KMS-11 (cell line): ENCODE measurements around the gene LAMB4.
A peak's percentile ranks its signal among the peaks of the same experiment; 100 is the strongest.

ENCODE experiments used
- H2AFZ ChIP-seq: fragments of 200-600 bp; sonication (generic); 2 replicates; pipeline ENCODE4 v1.6.1; 2016; ENCODE audit warnings: antibody characterized with exemption, mixed run types, low read depth
- H3K27ac ChIP-seq: fragments of 200-600 bp; sonication (generic); 2 replicates; pipeline ENCODE4 v1.6.1; 2016; ENCODE audit warnings: mild to moderate bottlenecking, mixed run types
- H3K27me3 ChIP-seq: fragments of 200-600 bp; sonication (generic); 2 replicates; pipeline ENCODE4 v1.6.1; 2017; ENCODE audit warnings: mild to moderate bottlenecking, low read depth, mixed run types, moderate library complexity; ENCODE audit not compliant: insufficient read depth
- H3K36me3 ChIP-seq: fragments of 200-600 bp; sonication (generic); 2 replicates; pipeline ENCODE4 v1.6.1; 2017; ENCODE audit warnings: mild to moderate bottlenecking, mixed run types; ENCODE audit not compliant: insufficient read depth
- H3K4me1 ChIP-seq: fragments of 200-600 bp; sonication (generic); 2 replicates; pipeline ENCODE4 v1.6.1; 2016; ENCODE audit warnings: mild to moderate bottlenecking, low read depth, mixed run types; ENCODE audit not compliant: poor library complexity, severe bottlenecking
- H3K4me2 ChIP-seq: fragments of 200-600 bp; sonication (generic); 2 replicates; pipeline ENCODE4 v1.7.0; 2016; ENCODE audit warnings: mild to moderate bottlenecking, mixed run types
- H3K4me3 ChIP-seq: fragments of 200-600 bp; sonication (generic); IDR thresholded peaks from 2 replicates; pipeline ENCODE4 v1.6.1; 2017; ENCODE audit warnings: low read depth, low read length, mixed read lengths; ENCODE audit not compliant: insufficient read depth
- H3K79me2 ChIP-seq: fragments of 200-600 bp; sonication (generic); 2 replicates; pipeline ENCODE4 v1.6.1; 2016; ENCODE audit warnings: low read depth, mixed run types; ENCODE audit not compliant: insufficient read depth
- H3K9ac ChIP-seq: fragments of 200-600 bp; sonication (generic); 2 replicates; pipeline ENCODE4 v1.6.1; 2016; ENCODE audit warnings: mild to moderate bottlenecking, mixed run types
- H4K20me1 ChIP-seq: fragments of 200-600 bp; sonication (generic); 2 replicates; pipeline ENCODE4 v1.6.1; 2016; ENCODE audit warnings: mild to moderate bottlenecking, mixed run types; ENCODE audit not compliant: insufficient read depth
- TF ChIP-seq, protein P1 (sequence below): fragments of 200-600 bp; sonication (generic); conservative IDR thresholded peaks from 2 replicates; pipeline ENCODE4 v1.6.1; 2017; ENCODE audit warnings: low read depth, mild to moderate bottlenecking, antibody characterized with exemption, low read length, moderate library complexity, mixed read lengths

The LAMB4 gene

DNA sequence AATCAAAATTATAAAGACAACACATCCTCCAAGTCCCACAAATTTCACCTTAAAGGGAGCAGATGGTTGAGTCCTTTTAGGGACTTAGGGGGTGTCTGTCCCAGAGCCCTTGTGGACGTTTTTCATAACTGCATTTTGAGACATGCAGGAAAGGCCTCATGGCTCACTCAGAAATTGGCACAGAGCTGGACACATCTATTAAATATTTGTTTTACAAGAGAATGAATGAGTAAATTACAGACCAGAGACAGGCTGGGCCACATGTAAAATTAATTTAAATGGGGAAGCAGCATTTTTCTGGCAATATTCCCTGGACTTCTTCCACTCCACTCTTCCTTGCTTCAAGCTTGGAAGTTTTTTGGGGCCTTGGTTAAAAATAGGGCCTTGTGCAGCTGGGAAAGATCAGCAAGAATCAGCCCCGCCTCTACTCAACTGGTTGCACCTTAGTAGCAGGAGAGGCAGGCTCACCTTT is 147.2 kb downstream of the LAMB4 start:
- no peaks in the 10 kb centered on the region for H3K27me3 ChIP-seq
- H3K4me1 ChIP-seq: no peaks in the 10 kb centered on the region
- no peak overlapping the region for H3K9ac ChIP-seq
- H3K4me2 ChIP-seq: no peak overlapping the region
- no peaks in the 10 kb centered on the region for H4K20me1 ChIP-seq
- no peaks in the 10 kb centered on the region for H3K36me3 ChIP-seq
- TF ChIP-seq, protein P1, sequence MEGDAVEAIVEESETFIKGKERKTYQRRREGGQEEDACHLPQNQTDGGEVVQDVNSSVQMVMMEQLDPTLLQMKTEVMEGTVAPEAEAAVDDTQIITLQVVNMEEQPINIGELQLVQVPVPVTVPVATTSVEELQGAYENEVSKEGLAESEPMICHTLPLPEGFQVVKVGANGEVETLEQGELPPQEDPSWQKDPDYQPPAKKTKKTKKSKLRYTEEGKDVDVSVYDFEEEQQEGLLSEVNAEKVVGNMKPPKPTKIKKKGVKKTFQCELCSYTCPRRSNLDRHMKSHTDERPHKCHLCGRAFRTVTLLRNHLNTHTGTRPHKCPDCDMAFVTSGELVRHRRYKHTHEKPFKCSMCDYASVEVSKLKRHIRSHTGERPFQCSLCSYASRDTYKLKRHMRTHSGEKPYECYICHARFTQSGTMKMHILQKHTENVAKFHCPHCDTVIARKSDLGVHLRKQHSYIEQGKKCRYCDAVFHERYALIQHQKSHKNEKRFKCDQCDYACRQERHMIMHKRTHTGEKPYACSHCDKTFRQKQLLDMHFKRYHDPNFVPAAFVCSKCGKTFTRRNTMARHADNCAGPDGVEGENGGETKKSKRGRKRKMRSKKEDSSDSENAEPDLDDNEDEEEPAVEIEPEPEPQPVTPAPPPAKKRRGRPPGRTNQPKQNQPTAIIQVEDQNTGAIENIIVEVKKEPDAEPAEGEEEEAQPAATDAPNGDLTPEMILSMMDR: 0 out of 2 replicates have a peak, but pooled peaks have one; percentile 5
- no peak overlapping the region for H2AFZ ChIP-seq
- H3K4me3 ChIP-seq: no peak overlapping the region
- no peaks in the 10 kb centered on the region for H3K79me2 ChIP-seq
- no peak overlapping the region for H3K27ac ChIP-seq

DNA sequence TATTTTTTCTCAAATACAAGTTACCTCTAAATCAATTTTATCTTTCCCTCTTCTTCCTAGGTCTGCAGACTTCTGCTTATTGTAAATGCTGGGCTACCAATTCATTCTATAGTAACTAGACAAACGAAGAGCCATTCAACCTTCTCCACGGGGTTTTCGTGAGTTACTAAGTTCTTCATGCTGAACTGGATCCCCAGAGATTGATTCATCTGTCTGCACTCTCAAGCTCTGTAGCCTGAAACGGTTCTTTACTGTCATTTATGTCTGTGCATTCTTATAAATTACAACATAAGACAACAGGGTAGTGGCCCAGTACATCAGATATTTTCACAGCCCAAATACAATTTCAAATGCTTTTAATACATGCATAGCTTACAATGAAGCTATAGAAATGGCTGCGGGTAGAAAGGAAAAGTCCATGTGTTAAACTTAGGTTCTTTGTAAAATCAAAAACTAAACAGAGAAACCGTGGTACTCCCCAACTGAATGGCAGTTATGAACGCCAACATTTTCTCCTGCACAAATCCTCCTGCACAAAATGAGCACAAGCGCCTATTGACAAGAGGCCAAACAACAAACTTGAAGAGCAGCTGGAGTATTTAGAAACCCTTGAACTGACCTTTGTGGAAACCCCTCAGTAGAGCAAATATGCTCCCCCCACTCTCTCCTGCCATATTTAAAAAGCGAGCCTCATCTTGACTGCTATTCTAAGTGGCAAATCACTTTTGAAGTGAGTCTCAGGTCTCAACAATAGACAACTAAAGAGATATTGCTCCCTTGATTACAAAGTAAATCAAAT is 147.9 kb downstream of the LAMB4 start:
- Histone ChIP-seq H3K4me2 (no peak overlapping the region), H3K27me3 (no peaks in the 10 kb centered on the region), H3K79me2 (no peaks in the 10 kb centered on the region), H3K27ac (no peak overlapping the region), H3K36me3 (no peaks in the 10 kb centered on the region), H3K9ac (no peak overlapping the region), H4K20me1 (no peaks in the 10 kb centered on the region), H2AFZ (no peak overlapping the region), H3K4me1 (no peaks in the 10 kb centered on the region), H3K4me3 (no peak overlapping the region)
- TF ChIP-seq, protein P1: no peak

DNA sequence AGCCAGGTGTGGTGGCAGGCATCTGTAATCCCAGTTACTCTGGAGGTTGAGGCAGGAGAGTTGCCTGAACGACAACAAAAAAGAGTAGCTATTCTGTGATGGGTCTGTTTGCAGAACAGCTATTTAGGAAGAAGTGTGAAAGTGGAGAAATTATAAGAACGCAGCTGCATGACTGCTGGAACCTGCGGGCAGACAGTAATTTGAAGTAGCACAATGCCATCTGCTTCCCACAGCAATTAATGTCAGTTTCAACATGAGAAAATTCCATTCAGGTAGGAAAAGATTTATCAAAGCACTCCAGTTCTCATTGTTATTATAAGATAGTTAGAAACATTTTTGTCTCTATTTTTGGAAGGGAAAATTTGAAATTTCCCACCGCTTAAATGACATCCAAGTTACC is 148.7 kb downstream of the LAMB4 start:
- TF ChIP-seq, protein P1: no peak
- H3K36me3 ChIP-seq: no peaks in the 10 kb centered on the region
- no peak overlapping the region for H3K4me2 ChIP-seq
- H2AFZ ChIP-seq: no peak overlapping the region
- H4K20me1 ChIP-seq: no peaks in the 10 kb centered on the region
- no peaks in the 10 kb centered on the region for H3K4me1 ChIP-seq
- no peaks in the 10 kb centered on the region for H3K79me2 ChIP-seq
- no peak overlapping the region for H3K27ac ChIP-seq
- no peak overlapping the region for H3K4me3 ChIP-seq
- H3K9ac ChIP-seq: no peak overlapping the region
- H3K27me3 ChIP-seq: no peaks in the 10 kb centered on the region

DNA sequence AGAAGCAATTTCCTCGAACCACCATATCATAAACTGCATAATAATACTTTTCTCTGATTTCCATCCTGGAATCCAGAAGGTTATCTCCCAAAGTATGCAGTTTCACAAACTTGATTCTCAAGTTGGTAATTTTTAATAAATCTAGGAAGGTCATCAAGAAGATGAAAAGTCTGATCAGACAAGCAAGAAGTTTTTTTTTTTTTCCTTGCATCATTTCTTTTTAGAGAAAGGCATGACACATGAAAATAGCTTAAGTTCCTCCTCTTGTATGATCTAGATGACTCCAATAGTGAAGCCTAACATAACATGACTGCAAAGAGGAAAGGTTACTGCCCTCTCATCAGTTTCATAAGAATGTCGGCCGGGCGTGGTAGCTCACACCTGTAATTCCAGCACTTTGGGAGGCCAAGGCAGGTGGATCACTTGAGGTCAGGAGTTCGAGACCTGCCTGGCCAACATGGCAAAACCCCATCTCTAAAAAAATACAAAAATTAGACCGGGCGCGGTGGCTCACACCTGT is 149.4 kb downstream of the LAMB4 start:
- Histone ChIP-seq H3K9ac (no peak overlapping the region), H3K4me2 (no peak overlapping the region), H4K20me1 (no peaks in the 10 kb centered on the region), H3K4me3 (no peak overlapping the region), H3K36me3 (no peaks in the 10 kb centered on the region), H3K27ac (no peak overlapping the region), H3K79me2 (no peaks in the 10 kb centered on the region), H2AFZ (no peak overlapping the region), H3K27me3 (no peaks in the 10 kb centered on the region), H3K4me1 (no peaks in the 10 kb centered on the region)
- TF ChIP-seq, protein P1: no peak
